Prostate gland (tissue), 2 donors: ENCODE data around the gene FAM13B. TPM values are rescaled to one million over a fixed set of nuclear protein-coding genes. Genes with fewer than 3 reads are reported as not detected.
"Not testable (repeated sequence)": the region's sequence is repeated elsewhere in the genome, so short reads cannot be mapped to it uniquely, and the experiment has no call there.

ENCODE experiments used
- DNase-seq: peaks from one replicate; pipeline ENCODE4 v3.0.0-alpha.2; 2019; ENCODE audit warnings: low spot score
- H3K27ac ChIP-seq, 2 donors: fragments of 200-600 bp; sonication (generic); 2 replicates each; pipeline ENCODE4 v1.5.1; 2017 to 2019
- H3K27me3 ChIP-seq: fragments of 200-600 bp; sonication (generic); replicated peaks from 2 replicates; pipeline ENCODE4 v1.5.1; 2019; ENCODE audit not compliant: insufficient read depth
- H3K36me3 ChIP-seq, 2 donors: fragments of 200-600 bp; sonication (generic); 1 replicate in 1 of 2; 2 replicates in 1 of 2; pipeline versions ENCODE4 v1.5.1 to v1.8.1; 2017 to 2019
- H3K4me1 ChIP-seq: fragments of 200-600 bp; sonication (generic); replicated peaks from 2 replicates; pipeline ENCODE4 v1.5.1; 2019
- H3K4me3 ChIP-seq, 2 donors: fragments of 200-600 bp; sonication (generic); 2 replicates each; pipeline ENCODE4 v1.5.1; 2017 to 2019
- H3K9me3 ChIP-seq: fragments of 200-600 bp; sonication (generic); 2 replicates; pipeline ENCODE4 v1.5.1; 2017
- POLR2A ChIP-seq: fragments of 450-650 bp; IDR thresholded peaks from one replicate; pipeline ENCODE4 v1.6.1; 2016; ENCODE audit warnings: antibody characterized with exemption, mild to moderate bottlenecking
- POLR2AphosphoS5 ChIP-seq: sonication (generic); formaldehyde crosslinking; IDR thresholded peaks from one replicate; pipeline ENCODE4 v1.6.1; 2017; ENCODE audit warnings: antibody characterized with exemption
- WGBS: methylation state at CpG from one replicate; pipeline ENCODE4 v1.1.5; 2018; 5-methylcytosine and 5-hydroxymethylcytosine counted together
- intact Hi-C: fragments of 100-400 bp; cut with DNase I; formaldehyde crosslinking; loops from one replicate; pipeline ENCODE4 v1.14.2; 2022
- total RNA-seq, 2 donors: library from RNA; depleted of rRNA; stranded (reverse); fragments of >200 nt; gene quantifications; one replicate each; pipeline ENCODE4 v1.1.0, GENCODE V29; 2016
- TF ChIP-seq, protein P1 (sequence below), 4 experiments: fragments of 200-600 bp in 2 of 4; fragments of 450-650 bp in 2 of 4; sonication (generic) in 2 of 4; IDR thresholded peaks; 1 replicate in 3 of 4; 2 replicates in 1 of 4; pipeline ENCODE4 v1.5.1; 2016 to 2019; ENCODE audit warnings: antibody characterized with exemption in 4 of 4, mild to moderate bottlenecking in 2 of 4, moderate library complexity in 2 of 4

Gene FAM13B
- total RNA-seq, 2 donors from 2014 or later, result 34.4 to 107 TPM

DNA sequence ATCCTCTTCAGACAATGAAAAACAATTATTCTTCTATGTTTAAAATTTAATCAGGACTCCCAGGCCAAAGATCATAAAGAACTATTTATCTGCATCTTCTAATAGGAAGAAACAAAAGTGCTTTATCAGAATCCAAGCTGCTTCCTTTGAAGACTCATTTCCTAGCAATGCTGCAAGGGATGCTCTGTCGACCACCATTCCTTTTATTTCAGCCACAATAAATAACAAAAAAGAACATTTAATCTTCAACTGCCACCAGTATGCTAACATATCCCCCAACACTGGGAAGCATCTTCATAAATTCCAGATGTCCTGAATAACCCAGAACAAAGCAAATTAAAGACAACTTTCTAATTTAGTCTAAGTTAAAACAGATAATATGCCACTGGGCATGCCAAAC lies 74.9 kb downstream of the FAM13B start:
- Histone ChIP-seq H3K27ac (no peak overlapping the region), H3K36me3 (no peaks in the 10 kb centered on the region), H3K9me3 (no peaks in the 10 kb centered on the region), H3K4me1 (no peaks in the 10 kb centered on the region), H3K4me3 (no peak overlapping the region), H3K27me3 (no peaks in the 10 kb centered on the region)
- no peak for DNase-seq
- intact Hi-C loops, result no loop called here
- no peak for TF ChIP-seq POLR2A
- TF ChIP-seq POLR2AphosphoS5, result no peak
- TF ChIP-seq, protein P1, sequence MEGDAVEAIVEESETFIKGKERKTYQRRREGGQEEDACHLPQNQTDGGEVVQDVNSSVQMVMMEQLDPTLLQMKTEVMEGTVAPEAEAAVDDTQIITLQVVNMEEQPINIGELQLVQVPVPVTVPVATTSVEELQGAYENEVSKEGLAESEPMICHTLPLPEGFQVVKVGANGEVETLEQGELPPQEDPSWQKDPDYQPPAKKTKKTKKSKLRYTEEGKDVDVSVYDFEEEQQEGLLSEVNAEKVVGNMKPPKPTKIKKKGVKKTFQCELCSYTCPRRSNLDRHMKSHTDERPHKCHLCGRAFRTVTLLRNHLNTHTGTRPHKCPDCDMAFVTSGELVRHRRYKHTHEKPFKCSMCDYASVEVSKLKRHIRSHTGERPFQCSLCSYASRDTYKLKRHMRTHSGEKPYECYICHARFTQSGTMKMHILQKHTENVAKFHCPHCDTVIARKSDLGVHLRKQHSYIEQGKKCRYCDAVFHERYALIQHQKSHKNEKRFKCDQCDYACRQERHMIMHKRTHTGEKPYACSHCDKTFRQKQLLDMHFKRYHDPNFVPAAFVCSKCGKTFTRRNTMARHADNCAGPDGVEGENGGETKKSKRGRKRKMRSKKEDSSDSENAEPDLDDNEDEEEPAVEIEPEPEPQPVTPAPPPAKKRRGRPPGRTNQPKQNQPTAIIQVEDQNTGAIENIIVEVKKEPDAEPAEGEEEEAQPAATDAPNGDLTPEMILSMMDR (IDR thresholded peaks at IDR 0.05), result no peak
- 26% methylated on average over 1 of the region's 1 CpG for WGBS

GRCh38 chr5:137954131-137954879 lies 78.6 kb downstream of the FAM13B start:
- intact Hi-C loops, result no loop called here
- DNase-seq, result peak; percentile 9
- 66% methylated on average over 9 of the region's 9 CpGs for whole genome bisulfite sequencing
- Histone ChIP-seq H3K27ac (peak overlapping the region in 1 of 2 donors; percentile 32), H3K4me1 (no peaks in the 10 kb centered on the region), H3K36me3 (no peaks in the 10 kb centered on the region), H3K4me3 (no peak overlapping the region), H3K27me3 (no peaks in the 10 kb centered on the region), H3K9me3 (no peaks in the 10 kb centered on the region)
- TF ChIP-seq POLR2AphosphoS5, result peak; percentile 38
- TF ChIP-seq POLR2A, result no peak
- TF ChIP-seq, protein P1 (IDR thresholded peaks at IDR 0.05), result no peak

DNA sequence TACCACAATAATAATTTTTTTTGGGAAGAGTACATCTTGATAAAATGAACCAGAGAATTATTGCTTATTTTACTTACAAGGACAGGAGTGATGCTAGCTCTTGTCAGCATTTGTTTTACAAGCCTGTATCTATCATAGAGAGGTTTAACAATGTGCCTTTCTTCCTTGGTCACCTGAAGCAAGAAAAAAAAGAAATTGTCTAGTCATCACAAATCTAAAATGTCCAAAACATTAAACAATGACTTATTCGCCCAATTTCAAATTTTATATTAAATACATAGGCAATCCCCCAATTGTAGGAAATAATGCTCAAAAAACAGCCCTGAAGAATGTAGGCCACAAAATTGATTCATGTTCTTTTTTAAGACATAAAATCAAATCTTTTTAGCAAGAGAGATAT lies 87.1 kb downstream of the FAM13B start:
- 89% methylated on average over 1 of the region's 1 CpG for WGBS
- intact Hi-C loops, result no loop called here
- H3K27me3 ChIP-seq, result no peaks in the 10 kb centered on the region
- H3K4me1 ChIP-seq, result no peaks in the 10 kb centered on the region
- H3K9me3 ChIP-seq, result no peaks in the 10 kb centered on the region
- TF ChIP-seq, protein P1 (IDR thresholded peaks at IDR 0.05), result no peak
- TF ChIP-seq POLR2AphosphoS5 (no peak), POLR2A (no peak)
- no peak for DNase-seq
- H3K4me3 ChIP-seq, result no peak overlapping the region
- no peak overlapping the region for H3K27ac ChIP-seq
- H3K36me3 ChIP-seq, result peaks cover 2 to 6% of the 10 kb centered on the region in 2 donors

DNA sequence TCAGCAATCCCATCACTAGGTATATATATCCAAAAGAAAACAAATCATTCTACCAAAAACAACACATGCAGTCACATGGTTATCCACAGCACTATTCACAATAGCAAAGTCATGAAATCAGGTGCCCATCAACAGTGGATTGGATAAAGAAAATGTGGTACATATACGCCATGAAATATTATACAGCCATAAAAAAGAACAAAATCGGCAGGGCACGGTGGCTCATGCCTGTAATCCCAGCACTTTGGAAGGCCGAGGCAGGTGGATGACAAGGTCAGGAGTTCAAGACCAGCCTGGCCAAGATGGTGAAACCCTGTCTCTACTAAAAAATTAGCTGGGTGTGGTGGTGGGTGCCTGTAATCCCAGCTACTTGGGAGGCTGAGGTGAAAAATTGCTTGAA lies 88.6 kb downstream of the FAM13B start:
- H3K27ac ChIP-seq, H3K9me3 ChIP-seq, DNase-seq, H3K4me3 ChIP-seq, H3K27me3 ChIP-seq, H3K4me1 ChIP-seq, H3K36me3 ChIP-seq, intact Hi-C loops: not testable (repeated sequence)
- 96% methylated on average over 4 of the region's 4 CpGs for WGBS

DNA sequence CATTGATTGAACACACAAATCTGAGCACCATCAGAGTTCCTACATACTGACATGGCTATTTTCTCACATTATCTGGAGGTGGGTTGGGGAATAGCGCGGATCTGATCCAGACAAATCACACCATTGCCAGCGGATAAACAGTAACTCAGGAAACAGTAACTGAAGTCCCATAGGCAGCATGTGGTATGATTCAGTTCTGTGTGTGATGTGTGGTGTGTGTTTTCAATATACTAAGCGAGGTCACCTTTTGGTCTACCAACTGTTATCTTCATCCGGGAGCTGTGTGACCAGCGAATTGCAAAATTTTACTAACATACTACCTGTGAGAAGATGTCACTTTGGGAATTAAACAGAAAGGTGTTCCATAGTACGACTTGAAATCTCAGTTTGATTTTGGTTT lies 93.5 kb downstream of the FAM13B start:
- Histone ChIP-seq H3K36me3 (peaks cover 0 to 10% of the 10 kb centered on the region in 2 donors), H3K27me3 (no peaks in the 10 kb centered on the region), H3K4me3 (no peak overlapping the region), H3K27ac (no peak overlapping the region), H3K4me1 (no peaks in the 10 kb centered on the region), H3K9me3 (no peaks in the 10 kb centered on the region)
- DNase-seq, result no peak
- intact Hi-C loops, result no loop called here
- no peak for TF ChIP-seq POLR2AphosphoS5
- TF ChIP-seq POLR2A, result no peak
- TF ChIP-seq, protein P1 (IDR thresholded peaks at IDR 0.05), result no peak
- WGBS, result 82% methylated on average over 7 of the region's 7 CpGs
